ENCODE measurements around the gene SYNE2.

DNA sequence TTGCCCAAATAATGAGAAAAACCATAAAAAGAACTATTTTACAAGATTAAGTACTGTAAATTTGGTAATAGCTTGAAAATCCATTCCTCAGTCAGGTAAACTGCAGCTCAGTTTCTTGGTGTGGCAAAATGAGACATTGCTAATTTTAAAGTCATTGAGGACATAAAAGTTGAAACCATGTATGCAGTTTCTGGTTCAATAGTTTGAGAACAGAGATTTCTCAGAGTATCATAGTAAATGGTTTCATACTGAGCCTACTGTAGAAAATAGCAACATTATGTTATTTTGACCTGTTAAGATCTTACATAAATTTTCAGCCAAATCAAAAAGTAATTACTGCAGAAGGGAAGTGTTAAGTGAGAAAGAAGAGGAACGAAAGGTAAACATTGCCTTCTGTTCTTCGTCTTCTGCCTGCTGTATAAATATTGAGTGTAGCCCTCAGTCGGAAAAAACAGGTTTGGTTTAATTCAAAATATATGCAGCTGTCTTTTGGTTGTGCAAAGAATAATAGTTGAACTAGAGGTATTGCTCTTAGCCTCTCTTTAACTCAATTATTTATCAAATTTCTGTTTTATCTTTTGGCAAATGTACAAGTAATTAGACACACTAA lies 119.6 kb downstream of the SYNE2 start:
- TF ChIP-seq, protein P1, sequence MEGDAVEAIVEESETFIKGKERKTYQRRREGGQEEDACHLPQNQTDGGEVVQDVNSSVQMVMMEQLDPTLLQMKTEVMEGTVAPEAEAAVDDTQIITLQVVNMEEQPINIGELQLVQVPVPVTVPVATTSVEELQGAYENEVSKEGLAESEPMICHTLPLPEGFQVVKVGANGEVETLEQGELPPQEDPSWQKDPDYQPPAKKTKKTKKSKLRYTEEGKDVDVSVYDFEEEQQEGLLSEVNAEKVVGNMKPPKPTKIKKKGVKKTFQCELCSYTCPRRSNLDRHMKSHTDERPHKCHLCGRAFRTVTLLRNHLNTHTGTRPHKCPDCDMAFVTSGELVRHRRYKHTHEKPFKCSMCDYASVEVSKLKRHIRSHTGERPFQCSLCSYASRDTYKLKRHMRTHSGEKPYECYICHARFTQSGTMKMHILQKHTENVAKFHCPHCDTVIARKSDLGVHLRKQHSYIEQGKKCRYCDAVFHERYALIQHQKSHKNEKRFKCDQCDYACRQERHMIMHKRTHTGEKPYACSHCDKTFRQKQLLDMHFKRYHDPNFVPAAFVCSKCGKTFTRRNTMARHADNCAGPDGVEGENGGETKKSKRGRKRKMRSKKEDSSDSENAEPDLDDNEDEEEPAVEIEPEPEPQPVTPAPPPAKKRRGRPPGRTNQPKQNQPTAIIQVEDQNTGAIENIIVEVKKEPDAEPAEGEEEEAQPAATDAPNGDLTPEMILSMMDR (IDR thresholded peaks at IDR 0.05; ENCODE audit: extremely low read depth in 1 of 2, insufficient read depth in 1 of 2, low read depth in 1 of 2, low read length in 2 of 2): no peak
- TF ChIP-seq POLR2A (IDR thresholded peaks at IDR 0.05; ENCODE audit: low read depth, low read length) (no peak), POLR2AphosphoS5 (IDR thresholded peaks at IDR 0.05; ENCODE audit: insufficient read depth, low read depth, low read length) (no peak), FOS (IDR thresholded peaks at IDR 0.05; ENCODE audit: borderline replicate concordance, insufficient read depth, low read length) (no peak), JUN (IDR thresholded peaks at IDR 0.05; ENCODE audit: borderline replicate concordance, insufficient read depth, insufficient read length, low read depth) (no peak), EZH2 (IDR thresholded peaks at IDR 0.05; ENCODE audit: borderline replicate concordance, low read depth, low read length, severe bottlenecking) (no peak), GATA2 (IDR thresholded peaks at IDR 0.05; ENCODE audit: insufficient read depth, insufficient read length, low read depth, low read length) (no peak)
- TF ChIP-seq, protein P2, sequence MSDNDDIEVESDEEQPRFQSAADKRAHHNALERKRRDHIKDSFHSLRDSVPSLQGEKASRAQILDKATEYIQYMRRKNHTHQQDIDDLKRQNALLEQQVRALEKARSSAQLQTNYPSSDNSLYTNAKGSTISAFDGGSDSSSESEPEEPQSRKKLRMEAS (IDR thresholded peaks at IDR 0.05; ENCODE audit: insufficient read depth, insufficient read length): no peak

Measured in endothelial cell of umbilical vein (primary cell).